ENCODE data around the gene PKD2.
"Not testable (repeated sequence)": the region's sequence is repeated elsewhere in the genome, so short reads cannot be mapped to it uniquely, and the experiment has no call there.

PKD2 gene

GRCh38 chr4:88119943-88120342 is 112.5 kb downstream of the PKD2 start:
- no peak overlapping the region for H2AFZ ChIP-seq (ENCODE audit: low read depth)
- no peaks in the 10 kb centered on the region for H3K79me2 ChIP-seq (ENCODE audit: insufficient read depth, low read depth)
- no peak overlapping the region for H3K27ac ChIP-seq
- TF ChIP-seq, protein P1, sequence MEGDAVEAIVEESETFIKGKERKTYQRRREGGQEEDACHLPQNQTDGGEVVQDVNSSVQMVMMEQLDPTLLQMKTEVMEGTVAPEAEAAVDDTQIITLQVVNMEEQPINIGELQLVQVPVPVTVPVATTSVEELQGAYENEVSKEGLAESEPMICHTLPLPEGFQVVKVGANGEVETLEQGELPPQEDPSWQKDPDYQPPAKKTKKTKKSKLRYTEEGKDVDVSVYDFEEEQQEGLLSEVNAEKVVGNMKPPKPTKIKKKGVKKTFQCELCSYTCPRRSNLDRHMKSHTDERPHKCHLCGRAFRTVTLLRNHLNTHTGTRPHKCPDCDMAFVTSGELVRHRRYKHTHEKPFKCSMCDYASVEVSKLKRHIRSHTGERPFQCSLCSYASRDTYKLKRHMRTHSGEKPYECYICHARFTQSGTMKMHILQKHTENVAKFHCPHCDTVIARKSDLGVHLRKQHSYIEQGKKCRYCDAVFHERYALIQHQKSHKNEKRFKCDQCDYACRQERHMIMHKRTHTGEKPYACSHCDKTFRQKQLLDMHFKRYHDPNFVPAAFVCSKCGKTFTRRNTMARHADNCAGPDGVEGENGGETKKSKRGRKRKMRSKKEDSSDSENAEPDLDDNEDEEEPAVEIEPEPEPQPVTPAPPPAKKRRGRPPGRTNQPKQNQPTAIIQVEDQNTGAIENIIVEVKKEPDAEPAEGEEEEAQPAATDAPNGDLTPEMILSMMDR (conservative IDR thresholded peaks at IDR 0.05; ENCODE audit: low read depth, low read length) = no peak
- no peaks in the 10 kb centered on the region for H3K36me3 ChIP-seq (ENCODE audit: insufficient read depth)
- no peaks in the 10 kb centered on the region for H3K4me1 ChIP-seq (ENCODE audit: low read depth, poor library complexity, severe bottlenecking)
- no peak overlapping the region for H3K4me2 ChIP-seq
- no peak overlapping the region for H3K4me3 ChIP-seq (IDR thresholded peaks at IDR 0.05; ENCODE audit: insufficient read depth, low read depth, low read length)
- H4K20me1 ChIP-seq (ENCODE audit: insufficient read depth) = no peaks in the 10 kb centered on the region
- H3K9ac ChIP-seq = no peak overlapping the region
- no peaks in the 10 kb centered on the region for H3K27me3 ChIP-seq (ENCODE audit: insufficient read depth, low read depth)

GRCh38 chr4:88122260-88122659 is 114.8 kb downstream of the PKD2 start:
- not testable (repeated sequence) for H3K79me2 ChIP-seq (ENCODE audit: insufficient read depth, low read depth); H3K4me2 ChIP-seq; H3K4me1 ChIP-seq (ENCODE audit: low read depth, poor library complexity, severe bottlenecking); H4K20me1 ChIP-seq (ENCODE audit: insufficient read depth); H3K27ac ChIP-seq; H3K36me3 ChIP-seq (ENCODE audit: insufficient read depth); H3K4me3 ChIP-seq (IDR thresholded peaks at IDR 0.05; ENCODE audit: insufficient read depth, low read depth, low read length); H3K27me3 ChIP-seq (ENCODE audit: insufficient read depth, low read depth); H2AFZ ChIP-seq (ENCODE audit: low read depth); H3K9ac ChIP-seq
